Inflammatory macrophage treated with lipopolysaccharide for 1 hour (primary cell): ENCODE results near the gene SCARF1.

Experiments used
- DNase-seq, 2 donors: peaks; one replicate each; pipeline ENCODE4 v3.0.0-alpha.2; 2020 to 2022

Gene SCARF1

DNA sequence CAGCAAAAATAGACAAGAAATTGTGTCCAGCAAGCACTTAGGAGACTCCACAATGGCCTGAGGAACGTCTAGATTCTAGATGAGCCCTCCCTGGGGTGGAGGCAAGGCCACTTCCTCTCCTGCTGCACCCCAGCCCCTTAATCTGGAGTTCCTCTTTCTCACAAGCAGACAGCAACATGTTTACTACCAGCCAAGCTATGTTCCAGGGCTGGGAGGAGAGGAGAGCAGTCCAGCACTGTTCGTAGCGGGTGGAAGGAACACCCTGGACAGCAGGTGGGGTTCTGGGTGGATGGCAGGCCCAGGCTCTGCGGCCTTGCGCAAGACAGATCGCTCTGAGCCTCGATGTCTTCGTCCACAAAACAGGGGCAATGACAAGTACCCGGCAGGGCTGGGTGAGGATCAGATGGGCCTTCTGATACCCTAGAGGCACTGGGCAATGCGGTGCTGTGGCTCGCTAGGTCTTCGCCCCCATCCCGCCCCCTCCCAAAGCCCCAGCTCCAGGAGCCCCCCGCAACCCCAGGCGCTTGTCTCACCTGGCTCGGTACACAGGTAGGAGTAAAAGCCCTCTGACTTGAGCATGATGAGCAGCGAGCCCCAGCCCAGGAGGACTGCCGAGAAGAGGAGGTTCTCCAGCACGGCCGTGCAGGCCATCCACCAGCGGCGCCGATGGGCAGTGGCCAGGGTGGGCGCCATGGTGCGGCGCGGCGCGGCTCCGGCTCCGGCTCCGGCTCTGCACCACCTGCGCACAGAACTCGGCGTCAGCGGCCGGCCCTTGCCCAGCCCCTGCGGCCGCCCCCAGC lies 18.1 kb downstream of the SCARF1 start:
- peak; percentile 65 to 67 for DNase-seq

DNA sequence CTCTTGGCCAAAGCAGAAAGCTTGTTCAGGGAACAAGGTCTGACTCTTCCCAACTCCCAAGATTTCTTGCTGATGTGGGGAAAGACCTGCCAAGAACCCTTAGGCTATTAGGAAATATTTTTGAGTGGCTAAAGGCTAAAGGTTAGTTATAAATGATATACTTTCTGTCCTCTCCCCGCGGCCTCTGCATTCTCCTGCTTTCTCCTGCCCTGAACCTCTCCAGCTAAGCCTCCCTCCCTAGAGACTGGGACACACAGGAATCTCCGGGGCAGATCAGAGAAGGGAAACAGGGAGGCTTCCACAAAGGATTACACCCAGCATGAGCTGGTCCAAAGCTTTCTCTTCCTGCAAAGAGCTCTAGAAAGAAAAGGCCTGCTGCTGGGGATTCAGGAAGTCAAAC lies 19.2 kb downstream of the SCARF1 start:
- no peak for DNase-seq

DNA sequence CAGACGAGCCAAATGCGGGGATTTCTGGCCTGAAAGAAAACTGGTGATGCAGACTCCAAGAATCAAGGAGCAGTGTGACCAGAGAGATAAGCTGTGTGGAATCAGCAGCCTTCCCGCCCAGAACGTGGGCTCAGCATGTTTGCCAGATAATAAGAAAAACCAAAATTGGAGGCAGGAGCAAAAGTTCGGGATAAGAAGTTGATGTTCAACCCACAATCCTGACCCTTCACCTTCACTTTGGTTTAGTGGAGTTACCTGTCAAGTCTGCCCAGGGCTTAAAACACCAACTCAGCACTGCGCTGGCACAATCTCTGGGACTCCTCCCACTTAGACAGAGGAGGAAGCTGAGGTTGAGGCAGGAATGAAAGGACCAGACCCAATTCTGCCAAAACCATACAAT lies 20.0 kb downstream of the SCARF1 start:
- DNase-seq: no peak

DNA sequence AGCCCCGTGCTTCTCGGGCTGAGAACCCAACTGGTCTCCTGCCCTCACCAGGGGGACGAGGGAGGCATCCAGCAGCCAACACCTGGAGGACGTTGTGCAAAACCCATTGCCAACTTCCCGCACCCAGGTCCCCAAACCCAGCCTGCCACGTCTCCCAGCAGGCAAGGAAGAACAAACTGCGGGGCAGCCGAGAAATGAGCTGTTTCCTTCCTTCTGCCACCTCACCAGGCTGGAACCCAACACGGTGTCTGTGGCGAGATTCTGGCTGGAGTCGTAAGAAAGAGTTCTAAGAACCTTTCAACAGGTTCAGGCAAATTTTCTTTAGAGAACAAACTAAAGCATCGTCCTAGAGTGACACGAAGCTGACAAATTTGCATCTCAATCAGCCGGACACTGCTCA lies 20.5 kb downstream of the SCARF1 start:
- no peak for DNase-seq

DNA sequence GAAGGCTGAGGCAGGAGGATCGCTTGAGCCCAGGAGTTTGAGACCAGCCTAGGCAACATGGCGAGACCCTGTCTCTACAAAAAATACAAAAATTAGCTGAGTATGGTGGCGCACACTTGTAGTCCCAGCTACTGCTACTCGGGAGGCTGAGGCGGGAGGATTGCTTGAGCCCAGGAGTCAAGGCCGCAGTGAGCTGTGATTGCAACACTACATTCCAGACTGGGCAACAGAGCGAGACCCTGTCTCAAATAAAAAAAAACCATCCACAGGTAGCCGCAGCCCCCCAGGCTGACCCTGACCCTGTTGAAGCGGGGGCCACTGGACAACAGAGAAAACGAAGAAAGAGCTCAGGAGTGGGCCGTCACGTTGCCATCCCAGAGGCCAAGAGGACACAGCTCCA lies 20.9 kb downstream of the SCARF1 start:
- no peak for DNase-seq

DNA sequence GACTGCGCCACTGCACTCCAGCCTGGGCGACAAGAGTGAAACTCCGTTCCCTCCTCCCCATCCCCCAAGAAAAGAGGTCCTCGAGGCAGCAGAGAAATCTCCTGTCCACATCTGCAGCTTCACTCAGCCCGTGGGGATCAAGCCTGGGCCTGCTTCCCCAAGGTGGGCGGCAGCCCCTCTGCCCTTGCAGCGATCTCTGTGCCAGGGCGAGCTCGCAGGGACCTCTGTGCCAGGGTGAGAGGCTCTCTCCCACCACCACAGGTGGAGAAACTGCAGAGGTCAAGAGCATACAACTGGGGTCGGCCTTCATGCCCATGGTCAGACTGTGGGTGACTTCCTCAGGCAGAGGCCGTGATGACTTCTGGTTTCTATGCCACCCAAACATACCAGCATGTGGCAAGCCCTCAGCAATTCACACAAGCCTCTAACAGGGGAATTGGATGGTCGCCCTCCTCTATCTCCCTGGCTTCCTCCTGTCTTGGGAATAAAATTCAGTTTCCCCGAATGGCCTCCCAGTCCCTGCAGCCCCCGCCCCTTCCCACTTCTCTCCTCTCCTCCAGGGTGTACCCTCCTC lies 22.4 kb downstream of the SCARF1 start:
- DNase-seq: peak; percentile 50 to 55

DNA sequence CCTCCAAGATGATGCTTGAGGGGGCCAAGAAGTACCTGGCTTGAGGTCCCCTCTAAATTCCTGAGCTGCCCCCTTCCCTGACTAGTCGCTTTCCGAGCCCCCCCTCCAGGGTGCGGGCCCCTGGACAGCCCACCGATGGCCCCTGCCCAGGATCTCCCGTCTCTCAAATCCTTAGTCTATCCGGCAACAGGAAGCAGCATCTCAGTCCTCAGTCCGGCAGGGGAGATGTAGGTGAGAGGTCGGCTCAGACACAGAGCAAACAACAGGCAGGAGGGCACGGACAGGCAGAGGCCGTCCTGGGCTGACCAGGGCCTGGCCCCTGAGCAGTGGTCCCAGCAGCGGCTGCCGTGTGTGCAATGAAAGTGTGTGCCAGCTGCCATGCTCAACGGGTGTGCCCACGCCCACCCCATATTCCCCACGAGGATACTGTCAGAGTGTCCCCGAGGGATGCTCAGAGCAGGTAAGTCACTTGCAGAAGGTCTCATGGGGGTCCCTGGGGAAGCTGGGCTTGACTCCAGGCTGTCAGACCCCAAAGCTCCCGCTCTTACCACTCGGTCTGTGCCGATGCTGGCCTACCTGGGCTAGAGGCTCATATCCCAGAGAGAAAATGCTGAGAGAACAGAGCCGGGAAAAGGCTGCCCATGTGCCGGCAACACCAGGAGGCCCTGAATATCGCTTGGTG lies 24.1 kb downstream of the SCARF1 start:
- no peak for DNase-seq

DNA sequence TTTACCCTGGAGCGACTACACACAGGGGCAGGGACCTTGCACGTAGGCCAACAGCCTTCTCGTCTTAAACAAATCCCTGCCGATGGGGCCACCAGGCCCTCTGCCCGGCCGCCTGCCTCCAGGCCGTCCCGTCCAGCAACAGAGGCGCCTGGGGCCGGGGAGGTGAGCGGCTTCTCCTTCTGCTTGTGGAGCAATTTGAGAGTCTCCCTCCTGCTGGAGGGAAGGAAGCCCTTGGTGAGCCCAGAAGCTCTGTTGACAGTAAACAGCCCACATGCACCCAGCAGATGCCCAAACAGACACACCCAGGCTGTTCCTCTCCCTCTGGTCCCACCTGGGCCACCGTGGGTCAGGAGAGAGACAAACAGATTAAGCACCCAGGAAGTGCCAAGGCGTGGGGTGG lies 25.0 kb downstream of the SCARF1 start:
- DNase-seq: no peak

DNA sequence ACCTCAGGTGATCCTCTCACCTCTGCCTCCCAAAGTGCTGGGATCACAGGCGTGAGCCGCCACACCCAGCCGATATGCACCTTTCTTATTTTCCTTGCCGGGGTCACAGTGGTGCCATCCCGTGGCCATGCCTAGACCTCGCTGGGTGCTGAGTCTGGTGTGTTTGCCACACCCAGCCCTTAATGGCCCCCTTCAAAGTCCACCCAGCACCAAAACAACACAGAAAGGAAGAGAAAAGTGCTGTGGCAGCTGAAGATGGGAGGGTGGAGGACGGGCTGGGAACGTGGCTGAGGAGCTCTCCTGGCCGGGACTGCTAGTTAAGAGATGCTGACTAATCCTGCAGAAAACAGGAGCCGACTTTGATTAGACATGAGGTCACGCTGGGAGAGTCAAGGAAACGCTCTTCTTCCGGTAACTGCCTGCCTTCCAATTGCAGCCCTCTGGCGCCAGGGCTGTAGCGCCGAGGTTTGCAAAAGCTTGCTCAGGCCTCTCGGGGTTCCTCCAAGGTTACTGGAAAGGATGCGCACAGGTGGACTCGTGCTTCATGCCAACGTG lies 27.8 kb downstream of the SCARF1 start:
- peak; percentile 33 to 34 for DNase-seq

DNA sequence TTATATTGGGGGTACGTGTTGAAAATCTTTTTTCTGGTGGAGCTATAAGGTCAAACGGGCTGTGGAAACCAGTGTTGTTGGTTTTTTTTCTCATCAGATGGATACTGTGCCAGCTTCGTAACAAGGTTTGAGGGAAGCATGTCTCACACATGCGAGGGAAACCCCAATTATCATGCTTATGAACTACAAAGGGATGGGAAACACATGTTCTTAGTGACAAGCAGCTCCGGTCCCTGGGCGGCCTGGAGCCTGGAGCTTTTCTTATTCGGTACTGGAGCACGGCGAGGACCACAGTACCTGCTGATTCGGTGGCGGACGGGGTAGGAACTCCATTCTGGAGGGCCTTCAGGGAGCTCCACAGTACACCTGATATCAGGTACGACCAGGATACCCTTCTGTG lies 29.4 kb downstream of the SCARF1 start:
- DNase-seq: no peak

DNA sequence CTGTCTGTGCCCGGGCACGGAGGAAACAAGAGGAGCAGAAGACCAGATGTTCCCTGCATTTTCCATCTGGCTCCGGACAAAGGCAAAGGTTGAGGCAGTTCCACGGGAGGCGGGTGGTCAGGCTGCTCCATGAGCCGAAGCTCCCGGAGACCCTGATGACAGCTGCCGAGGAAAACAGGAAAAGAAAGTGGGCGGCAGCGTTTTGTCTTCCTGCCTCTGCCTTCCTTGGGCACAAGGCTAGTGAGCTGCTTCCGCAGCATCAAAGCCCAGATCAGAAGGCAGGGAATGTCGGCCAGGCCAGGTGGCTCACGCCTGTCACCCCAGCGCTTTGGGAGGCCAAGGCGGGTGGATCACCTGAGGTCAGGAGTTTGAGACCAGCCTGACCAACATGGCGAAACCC lies 33.1 kb downstream of the SCARF1 start:
- DNase-seq: no peak

DNA sequence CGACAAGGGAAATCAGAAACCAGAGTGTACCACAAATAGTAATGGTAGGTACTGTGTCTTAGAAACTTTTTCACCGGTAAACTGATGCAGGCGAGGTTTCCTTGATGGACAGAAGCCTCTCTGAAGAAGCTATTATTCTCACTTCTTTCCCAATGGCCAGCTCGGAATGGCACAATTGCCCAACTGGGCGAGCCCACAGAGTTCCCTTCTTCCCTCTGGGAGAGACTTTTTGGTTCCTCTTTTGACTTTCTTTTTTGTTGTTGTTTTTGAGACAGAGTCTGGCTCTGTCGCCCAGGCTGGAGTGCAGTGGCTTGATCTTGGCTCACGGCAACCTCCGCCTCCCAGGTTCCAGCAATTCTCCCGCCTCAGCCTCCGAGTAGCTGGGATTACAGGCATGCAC lies 33.8 kb downstream of the SCARF1 start:
- DNase-seq: peak; percentile 88 to 95

DNA sequence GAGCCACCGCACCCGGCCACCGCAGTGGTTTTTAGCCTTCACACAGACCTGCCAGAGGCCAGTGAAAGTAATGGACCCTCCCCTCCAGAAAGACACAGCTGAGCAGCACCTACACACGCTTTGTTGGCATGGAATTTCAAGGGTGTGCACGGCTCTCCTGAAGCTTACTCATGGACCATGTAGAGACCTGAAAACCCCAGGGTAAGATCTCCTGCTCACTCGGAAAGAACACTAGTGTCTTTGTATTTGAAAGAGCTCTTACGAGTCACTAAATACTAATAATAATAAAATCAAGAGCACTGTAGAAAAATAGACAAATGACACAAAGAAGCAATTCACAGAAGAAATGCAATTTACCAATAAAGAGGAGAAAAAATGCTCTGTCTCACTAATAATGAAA lies 36.9 kb downstream of the SCARF1 start:
- no peak for DNase-seq

DNA sequence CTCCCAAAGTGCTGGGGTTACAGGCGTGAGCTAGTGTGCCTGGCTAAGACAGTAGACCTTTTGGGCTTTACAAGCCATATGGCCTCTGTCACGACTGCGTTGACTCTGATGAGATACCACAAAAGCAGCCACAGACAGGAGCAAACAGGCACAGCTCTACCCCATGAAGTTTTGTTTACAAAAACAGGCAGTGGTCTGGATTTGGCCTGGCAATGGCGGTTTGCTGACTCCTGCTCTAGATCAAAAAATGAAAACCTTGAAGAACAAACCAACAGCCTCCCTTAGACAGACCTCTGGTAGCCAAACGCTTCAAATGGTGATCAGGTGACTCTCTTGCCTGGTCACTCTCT lies 37.6 kb downstream of the SCARF1 start:
- DNase-seq: no peak

DNA sequence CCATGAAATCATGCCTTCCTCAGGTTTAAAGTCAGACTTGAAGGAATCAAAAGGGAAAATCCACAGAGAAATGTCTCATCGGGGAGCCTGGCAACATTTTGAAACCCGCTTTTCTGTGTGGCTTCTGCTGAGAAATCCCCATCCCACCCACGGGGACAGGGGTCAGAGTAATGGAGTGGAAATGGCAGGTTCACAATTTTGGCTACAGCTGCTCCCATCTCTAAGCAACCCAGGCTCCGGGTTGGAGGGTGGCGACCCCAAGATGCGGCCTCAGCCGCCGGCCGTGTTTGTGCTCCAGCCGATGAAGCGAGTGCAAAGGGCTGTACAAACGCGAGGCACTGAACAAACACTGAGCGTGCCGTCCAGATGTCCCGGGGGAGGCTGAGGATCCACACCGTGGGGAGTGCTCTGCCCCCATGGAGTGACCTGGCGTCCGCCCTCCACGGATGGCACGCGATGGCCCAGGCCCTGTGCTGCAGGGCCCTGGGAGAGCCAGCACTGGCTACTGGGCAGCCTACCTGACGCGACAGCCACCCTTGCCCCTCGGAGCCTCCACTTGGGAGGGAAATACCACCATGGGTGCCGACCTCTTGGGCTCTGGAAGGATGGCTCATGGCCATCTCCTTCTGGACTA lies 39.1 kb downstream of the SCARF1 start:
- peak; percentile 91 to 94 for DNase-seq

DNA sequence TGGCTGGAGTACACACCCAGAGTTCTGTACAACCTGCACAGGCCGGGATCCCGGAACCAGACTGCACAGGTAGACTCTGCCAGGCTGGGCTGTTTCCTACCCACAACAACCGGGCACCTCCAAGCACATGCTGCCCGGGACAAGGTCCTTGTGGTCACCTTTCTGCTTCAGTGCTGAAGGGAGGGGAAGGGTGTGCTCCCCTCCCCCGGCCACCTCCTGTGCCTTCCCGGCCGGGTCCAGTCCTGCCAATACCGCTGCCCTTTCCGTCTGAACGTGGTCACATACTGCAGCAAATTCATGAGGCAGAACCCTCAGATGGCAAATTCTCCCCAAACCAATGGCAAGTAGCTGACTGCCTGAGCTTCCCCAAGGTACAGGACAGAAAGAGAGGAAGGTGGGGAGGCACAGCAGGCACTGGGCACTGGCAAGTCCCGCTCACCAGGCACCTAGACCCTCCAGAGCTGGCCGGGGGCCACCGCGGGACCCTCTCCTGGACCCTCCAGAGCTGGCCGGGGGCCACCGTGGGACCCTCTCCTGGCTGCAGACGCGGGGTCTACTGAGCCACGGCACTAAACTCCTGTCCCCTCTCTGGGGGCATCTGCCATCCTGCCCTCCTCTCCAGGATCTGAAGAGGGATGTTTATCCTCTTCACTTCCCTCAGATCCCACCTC lies 39.7 kb downstream of the SCARF1 start:
- DNase-seq: no peak

DNA sequence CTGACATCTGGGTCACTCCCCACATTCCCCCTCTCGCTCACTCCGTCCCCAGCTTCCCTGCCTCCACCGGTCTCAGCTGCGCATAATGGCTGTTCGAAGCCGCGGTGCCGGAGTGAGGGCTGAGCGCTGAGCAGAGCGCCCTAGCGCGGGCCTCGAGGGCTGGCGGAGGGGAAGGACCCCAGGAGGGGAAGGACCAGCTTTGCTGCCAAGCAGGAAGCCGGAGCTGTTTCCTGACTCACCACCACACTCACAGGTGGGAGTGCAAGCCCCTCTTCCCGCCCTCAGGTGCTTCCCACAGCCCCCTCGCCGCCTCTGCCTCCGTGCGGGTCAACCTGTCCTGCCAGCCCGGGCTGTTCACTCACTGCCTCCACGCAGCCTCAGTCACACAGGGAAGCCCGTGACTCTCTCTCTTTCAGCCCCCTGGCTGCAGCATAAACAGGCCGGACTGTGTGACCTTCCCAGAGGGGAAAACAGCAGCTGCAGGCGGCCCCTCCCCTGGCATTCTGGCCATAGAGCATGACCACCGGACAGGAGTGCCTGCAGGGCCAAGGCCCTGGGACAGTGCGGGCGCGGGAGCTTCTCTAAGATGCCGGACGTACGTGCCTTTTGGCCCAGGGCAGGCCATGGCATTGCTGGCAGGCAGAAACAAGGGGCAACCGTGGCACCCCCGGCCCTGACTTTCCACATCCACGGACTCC lies 40.6 kb downstream of the SCARF1 start:
- no peak for DNase-seq

DNA sequence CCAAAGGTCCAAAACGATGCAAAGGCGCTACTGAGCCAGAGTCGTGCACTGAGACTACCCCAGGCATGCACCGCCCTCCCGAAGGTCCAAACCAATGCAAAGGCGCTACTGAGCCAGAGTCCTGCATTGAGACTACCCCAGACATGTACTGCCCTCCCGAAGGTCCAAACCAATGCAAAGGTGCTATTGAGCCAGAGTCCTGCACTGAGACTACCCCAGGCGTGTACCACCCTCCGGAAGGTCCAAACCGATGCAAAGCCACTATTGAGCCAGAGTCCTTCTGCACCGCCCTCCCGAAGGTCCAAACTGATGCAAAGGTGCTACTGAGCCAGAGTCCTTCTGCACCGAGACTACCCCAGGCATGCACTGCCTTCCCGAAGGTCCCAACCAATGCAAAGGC lies 44.0 kb downstream of the SCARF1 start:
- no peak for DNase-seq

DNA sequence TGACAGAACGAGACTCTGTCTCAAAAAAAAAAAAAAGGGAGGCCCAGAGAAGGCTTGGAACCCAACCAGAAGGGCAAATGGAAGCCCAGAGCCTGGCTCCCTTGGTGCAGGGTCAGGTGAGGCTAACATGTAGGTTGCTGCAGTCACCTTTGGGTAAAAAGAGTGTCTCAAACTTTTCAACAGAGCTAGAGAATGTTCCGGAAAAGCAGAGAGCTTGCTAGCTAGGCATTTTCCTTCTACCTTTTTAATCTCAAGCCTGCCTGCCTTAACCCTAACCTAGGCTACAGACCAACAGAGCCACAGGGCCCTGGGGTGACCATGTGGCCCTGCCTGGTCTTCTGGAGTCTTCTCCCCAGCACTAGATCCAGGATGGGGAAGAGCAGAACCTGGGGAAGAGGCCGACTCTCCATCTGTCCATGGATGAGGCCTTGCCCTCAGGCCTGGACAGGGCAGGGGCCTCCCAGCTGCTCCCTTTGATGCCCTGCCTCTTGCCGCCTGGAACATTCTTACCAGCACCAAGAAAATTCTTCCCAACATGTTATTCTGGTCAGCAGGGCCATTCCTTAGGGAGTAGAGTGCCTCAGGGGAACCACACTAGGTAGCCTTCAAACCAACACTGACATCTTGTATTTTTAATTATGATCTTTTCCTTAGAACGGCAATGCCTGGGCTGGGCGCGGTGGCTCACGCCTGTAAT lies 47.0 kb downstream of the SCARF1 start:
- no peak for DNase-seq

DNA sequence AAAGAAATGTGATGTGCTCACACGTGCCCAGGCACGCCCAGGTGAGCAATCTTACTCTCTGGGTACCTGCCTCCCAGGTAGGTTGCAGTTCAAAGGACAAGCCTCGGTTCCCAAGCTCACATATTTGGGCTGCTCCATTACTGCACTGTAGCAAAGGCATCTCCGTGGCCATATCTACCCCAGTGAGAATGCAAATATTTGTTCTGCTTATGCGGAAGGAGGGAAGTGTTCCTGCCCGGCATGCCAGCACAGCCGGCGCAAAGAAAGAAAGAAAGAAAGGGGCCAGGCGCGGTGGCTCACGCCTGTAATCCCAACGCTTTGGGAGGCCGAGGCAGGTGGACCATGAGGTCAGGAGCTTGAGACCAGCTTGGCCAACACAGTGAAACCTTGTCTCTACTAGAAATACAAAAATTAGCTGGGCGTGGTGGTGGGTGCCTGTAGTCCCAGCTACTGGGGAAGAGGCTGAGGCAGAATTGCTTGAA lies 47.6 kb downstream of the SCARF1 start:
- no peak for DNase-seq

DNA sequence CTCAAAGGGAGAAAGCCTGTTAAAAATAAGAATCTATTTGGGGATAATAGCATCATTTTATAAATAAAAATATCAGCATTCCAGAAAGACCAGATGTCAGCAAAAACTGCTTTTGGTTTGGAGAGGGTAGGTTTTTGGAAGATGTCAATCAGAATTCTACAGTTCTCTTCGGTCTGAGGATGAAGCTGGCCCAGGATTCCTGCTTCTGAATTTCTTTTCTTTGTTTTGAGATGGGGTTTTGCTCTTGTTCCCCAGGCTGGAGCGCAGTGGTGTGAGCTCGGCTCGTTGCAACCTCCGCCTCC lies 52.0 kb downstream of the SCARF1 start:
- DNase-seq: no peak
